ENCODE results near the gene SESN3.
"Not testable (repeated sequence)": the region's sequence is repeated elsewhere in the genome, so short reads cannot be mapped to it uniquely, and the experiment has no call there.

SESN3 gene

GRCh38 chr11:95231127-95231880 lies at the start of gene SESN3:
Gene SESN3, minus strand, starts transcription at chr11:95231202. Its CDS starts 342 bp downstream, at chr11:95230860.
- peak; percentile 94 for DNase-seq

GRCh38 chr11:95279921-95280868 lies 49.2 kb upstream of the SESN3 start:
- no peak for DNase-seq

GRCh38 chr11:95277868-95278267 lies 46.9 kb upstream of the SESN3 start:
- DNase-seq: no peak

- DNase-seq: no peak
Observed at GRCh38 chr11:95276139-95276538, 45.1 kb upstream of the SESN3 start.

- DNase-seq: not testable (repeated sequence)
Observed at GRCh38 chr11:95273618-95274017, 42.6 kb upstream of the SESN3 start.

- no peak for DNase-seq
Observed at GRCh38 chr11:95269036-95269819, 38.2 kb upstream of the SESN3 start.

- no peak for DNase-seq
Observed at GRCh38 chr11:95268391-95268790, 37.4 kb upstream of the SESN3 start.

GRCh38 chr11:95267601-95268213 lies 36.7 kb upstream of the SESN3 start:
- no peak for DNase-seq

- DNase-seq: no peak
Observed at GRCh38 chr11:95266751-95267374, 35.9 kb upstream of the SESN3 start.

GRCh38 chr11:95264881-95265280 lies 33.9 kb upstream of the SESN3 start:
- no peak for DNase-seq

GRCh38 chr11:95262994-95263765 lies 32.2 kb upstream of the SESN3 start:
- DNase-seq: no peak

- DNase-seq: no peak
Observed at GRCh38 chr11:95257456-95257971, 26.5 kb upstream of the SESN3 start.

GRCh38 chr11:95256321-95256779 lies 25.3 kb upstream of the SESN3 start:
- no peak for DNase-seq

- no peak for DNase-seq
Observed at GRCh38 chr11:95255251-95256145, 24.5 kb upstream of the SESN3 start.

GRCh38 chr11:95254716-95255115 lies 23.7 kb upstream of the SESN3 start:
- no peak for DNase-seq

- peak; percentile 77 for DNase-seq
Observed at GRCh38 chr11:95254131-95254704, 23.2 kb upstream of the SESN3 start.

- DNase-seq: no peak
Observed at GRCh38 chr11:95253141-95253540, 22.1 kb upstream of the SESN3 start.

- no peak for DNase-seq
Observed at GRCh38 chr11:95252586-95252985, 21.6 kb upstream of the SESN3 start.

- not testable (repeated sequence) for DNase-seq
Observed at GRCh38 chr11:95251896-95252295, 20.9 kb upstream of the SESN3 start.

All from NCI-H2107 (cell line).